ENCODE measurements around the gene SH3TC1. TPM values are rescaled to one million over a fixed set of nuclear protein-coding genes. Genes with fewer than 3 reads are reported as not detected.
A peak's percentile ranks its signal among the peaks of the same experiment; 100 is the strongest.

The SH3TC1 gene
- total and polyA plus RNA-seq, 2 of the 13 experiments (the other 11 are each of a cell fraction or from before 2014, with no cell fraction given), result 14.9 to 21.8 TPM

DNA sequence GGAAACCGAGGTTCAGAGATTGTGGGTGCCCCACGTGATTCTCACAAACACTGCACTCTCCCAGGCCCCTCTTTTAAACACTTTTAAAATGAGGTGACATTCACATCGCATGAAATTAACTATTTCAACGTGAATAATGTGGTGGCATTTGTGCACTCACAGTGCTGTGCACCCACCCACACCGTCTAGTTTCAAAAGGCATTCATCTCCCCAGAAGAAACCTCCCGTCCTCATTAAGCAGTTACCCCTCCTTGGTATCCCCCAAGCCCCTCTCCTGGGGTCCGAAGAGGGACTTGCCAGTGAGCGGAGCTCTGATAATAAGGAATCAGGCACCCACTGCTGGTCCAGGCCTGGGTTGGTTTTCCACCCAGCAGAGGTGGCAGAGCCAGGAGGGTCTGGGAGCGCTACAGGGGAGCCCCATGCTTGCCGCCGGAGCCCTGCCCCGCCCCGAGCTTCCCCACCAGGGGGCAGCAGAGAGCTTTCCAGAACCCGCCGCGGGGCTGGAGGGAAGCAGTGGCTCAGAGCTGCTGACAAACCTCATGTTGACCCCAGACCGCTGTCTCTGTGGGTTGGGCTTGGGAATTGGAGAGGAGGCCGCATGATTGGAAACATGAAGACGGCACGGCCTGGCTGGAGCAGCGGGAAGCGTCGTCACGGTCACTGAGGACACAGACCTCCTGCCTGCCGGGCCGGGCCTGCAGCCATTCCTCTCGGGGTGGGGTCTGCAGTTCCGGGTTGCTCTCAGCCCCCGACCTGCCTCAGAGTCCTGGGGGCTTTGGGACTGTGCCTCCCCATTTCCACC, 43.0 kb downstream of the SH3TC1 start (continued):
- TF ChIP-seq, protein P1, sequence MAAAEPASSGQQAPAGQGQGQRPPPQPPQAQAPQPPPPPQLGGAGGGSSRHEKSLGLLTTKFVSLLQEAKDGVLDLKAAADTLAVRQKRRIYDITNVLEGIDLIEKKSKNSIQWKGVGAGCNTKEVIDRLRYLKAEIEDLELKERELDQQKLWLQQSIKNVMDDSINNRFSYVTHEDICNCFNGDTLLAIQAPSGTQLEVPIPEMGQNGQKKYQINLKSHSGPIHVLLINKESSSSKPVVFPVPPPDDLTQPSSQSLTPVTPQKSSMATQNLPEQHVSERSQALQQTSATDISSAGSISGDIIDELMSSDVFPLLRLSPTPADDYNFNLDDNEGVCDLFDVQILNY (CRISPR knock-in tag; conservative IDR thresholded peaks at IDR 0.05), result no peak
- TF ChIP-seq HOXD1 (CRISPR knock-in tag; IDR thresholded peaks at IDR 0.05) (no peak), SALL1 (CRISPR knock-in tag; IDR thresholded peaks at IDR 0.05) (peak; percentile 31; the same call in 1 of the 2 replicates), CC2D1A (CRISPR knock-in tag; IDR thresholded peaks at IDR 0.05) (no peak), ZNF382 (CRISPR knock-in tag; IDR thresholded peaks at IDR 0.05; ENCODE audit: borderline replicate concordance) (no peak), SAP130 (CRISPR knock-in tag; IDR thresholded peaks at IDR 0.05; ENCODE audit: low read depth) (0 out of 2 replicates have a peak, but pooled peaks have one; percentile 12), MEIS2 (CRISPR knock-in tag; IDR thresholded peaks at IDR 0.05) (0 out of 2 replicates have a peak, but pooled peaks have one; percentile 24), SATB2 (CRISPR knock-in tag; IDR thresholded peaks at IDR 0.05) (no peak), ZFX (CRISPR knock-in tag; IDR thresholded peaks at IDR 0.05; ENCODE audit: low read depth) (0 out of 2 replicates have a peak, but pooled peaks have one; percentile 13), KDM5B (CRISPR knock-in tag; IDR thresholded peaks at IDR 0.05; ENCODE audit: borderline replicate concordance) (peak; percentile 48; the same call in 1 of the 2 replicates), RBM22 (optimal IDR thresholded peaks at IDR 0.05; ENCODE audit: low read length) (peak; percentile 60), NR2C2 (CRISPR knock-in tag; IDR thresholded peaks at IDR 0.05; ENCODE audit: borderline replicate concordance) (no peak), WIZ (CRISPR knock-in tag; IDR thresholded peaks at IDR 0.05) (no peak), SRF (IDR thresholded peaks at IDR 0.05; ENCODE audit: low read depth, low read length) (no peak), HNF4A (CRISPR knock-in tag; IDR thresholded peaks at IDR 0.05) (0 out of 2 replicates have a peak, but pooled peaks have one; percentile 13)
- TF ChIP-seq, protein P2, sequence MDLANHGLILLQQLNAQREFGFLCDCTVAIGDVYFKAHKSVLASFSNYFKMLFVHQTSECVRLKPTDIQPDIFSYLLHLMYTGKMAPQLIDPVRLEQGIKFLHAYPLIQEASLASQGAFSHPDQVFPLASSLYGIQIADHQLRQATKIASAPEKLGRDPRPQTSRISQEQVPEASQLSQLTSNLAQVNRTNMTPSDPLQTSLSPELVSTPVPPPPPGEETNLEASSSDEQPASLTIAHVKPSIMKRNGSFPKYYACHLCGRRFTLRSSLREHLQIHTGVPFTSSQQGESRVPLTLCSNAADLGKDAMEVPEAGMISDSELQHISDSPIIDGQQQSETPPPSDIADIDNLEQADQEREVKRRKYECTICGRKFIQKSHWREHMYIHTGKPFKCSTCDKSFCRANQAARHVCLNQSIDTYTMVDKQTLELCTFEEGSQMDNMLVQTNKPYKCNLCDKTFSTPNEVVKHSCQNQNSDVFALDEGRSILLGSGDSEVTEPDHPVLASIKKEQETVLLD (CRISPR knock-in tag; IDR thresholded peaks at IDR 0.05; ENCODE audit: low read depth), result no peak
- TF ChIP-seq, protein P3, sequence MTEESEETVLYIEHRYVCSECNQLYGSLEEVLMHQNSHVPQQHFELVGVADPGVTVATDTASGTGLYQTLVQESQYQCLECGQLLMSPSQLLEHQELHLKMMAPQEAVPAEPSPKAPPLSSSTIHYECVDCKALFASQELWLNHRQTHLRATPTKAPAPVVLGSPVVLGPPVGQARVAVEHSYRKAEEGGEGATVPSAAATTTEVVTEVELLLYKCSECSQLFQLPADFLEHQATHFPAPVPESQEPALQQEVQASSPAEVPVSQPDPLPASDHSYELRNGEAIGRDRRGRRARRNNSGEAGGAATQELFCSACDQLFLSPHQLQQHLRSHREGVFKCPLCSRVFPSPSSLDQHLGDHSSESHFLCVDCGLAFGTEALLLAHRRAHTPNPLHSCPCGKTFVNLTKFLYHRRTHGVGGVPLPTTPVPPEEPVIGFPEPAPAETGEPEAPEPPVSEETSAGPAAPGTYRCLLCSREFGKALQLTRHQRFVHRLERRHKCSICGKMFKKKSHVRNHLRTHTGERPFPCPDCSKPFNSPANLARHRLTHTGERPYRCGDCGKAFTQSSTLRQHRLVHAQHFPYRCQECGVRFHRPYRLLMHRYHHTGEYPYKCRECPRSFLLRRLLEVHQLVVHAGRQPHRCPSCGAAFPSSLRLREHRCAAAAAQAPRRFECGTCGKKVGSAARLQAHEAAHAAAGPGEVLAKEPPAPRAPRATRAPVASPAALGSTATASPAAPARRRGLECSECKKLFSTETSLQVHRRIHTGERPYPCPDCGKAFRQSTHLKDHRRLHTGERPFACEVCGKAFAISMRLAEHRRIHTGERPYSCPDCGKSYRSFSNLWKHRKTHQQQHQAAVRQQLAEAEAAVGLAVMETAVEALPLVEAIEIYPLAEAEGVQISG (CRISPR knock-in tag; IDR thresholded peaks at IDR 0.05), result peak; percentile 48; the same call in 1 of the 2 replicates
- TF ChIP-seq, protein P4, sequence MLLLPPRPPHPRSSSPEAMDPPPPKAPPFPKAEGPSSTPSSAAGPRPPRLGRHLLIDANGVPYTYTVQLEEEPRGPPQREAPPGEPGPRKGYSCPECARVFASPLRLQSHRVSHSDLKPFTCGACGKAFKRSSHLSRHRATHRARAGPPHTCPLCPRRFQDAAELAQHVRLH (CRISPR knock-in tag; IDR thresholded peaks at IDR 0.05; ENCODE audit: borderline replicate concordance, low read depth), result peak; percentile 39; the same call in 1 of the 2 replicates
- TF ChIP-seq, protein P5, sequence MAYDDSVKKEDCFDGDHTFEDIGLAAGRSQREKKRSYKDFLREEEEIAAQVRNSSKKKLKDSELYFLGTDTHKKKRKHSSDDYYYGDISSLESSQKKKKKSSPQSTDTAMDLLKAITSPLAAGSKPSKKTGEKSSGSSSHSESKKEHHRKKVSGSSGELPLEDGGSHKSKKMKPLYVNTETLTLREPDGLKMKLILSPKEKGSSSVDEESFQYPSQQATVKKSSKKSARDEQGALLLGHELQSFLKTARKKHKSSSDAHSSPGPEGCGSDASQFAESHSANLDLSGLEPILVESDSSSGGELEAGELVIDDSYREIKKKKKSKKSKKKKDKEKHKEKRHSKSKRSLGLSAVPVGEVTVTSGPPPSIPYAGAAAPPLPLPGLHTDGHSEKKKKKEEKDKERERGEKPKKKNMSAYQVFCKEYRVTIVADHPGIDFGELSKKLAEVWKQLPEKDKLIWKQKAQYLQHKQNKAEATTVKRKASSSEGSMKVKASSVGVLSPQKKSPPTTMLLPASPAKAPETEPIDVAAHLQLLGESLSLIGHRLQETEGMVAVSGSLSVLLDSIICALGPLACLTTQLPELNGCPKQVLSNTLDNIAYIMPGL (CRISPR knock-in tag; IDR thresholded peaks at IDR 0.05; ENCODE audit: borderline replicate concordance in 1 of 2, low read depth in 1 of 2), result 0 out of 4 replicates have a peak, but pooled peaks of 1 of the 2 experiments have one; percentile 20

Data from HepG2 (cell line).